Measurements from ENCODE around the gene YWHAG.
"Not testable (repeated sequence)": the region's sequence is repeated elsewhere in the genome, so short reads cannot be mapped to it uniquely, and the experiment has no call there.

Gene YWHAG

DNA sequence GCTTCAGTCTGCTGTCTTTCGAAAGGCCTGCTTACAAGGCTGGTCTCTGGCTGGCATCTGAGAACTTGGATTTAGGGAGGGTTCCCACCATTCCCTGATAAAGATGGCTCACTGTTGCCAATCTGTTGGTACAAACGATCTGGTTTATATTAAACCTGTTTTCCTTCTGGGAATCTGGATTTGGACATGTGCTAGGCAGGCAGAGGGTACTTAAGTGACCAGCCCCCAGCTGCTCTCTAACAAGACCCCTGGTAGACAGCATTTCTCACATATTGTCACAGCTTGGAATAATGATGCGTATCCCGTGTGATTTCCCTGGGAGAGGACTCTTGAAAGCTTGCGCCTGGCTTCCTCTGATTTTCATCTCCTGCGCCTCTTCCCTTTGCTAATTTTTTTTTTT lies 21.6 kb downstream of the YWHAG start:
- whole genome bisulfite sequencing (ENCODE audit: extremely low coverage, insufficient coverage, insufficient read length): no CpG with 5 or more reads among the region's 6 CpGs
- Histone ChIP-seq H3K4ac (ENCODE audit: low read depth, low read length) (peak overlapping the region; percentile 78), H3K27ac (ENCODE audit: low read depth, low read length) (no peak overlapping the region)

DNA sequence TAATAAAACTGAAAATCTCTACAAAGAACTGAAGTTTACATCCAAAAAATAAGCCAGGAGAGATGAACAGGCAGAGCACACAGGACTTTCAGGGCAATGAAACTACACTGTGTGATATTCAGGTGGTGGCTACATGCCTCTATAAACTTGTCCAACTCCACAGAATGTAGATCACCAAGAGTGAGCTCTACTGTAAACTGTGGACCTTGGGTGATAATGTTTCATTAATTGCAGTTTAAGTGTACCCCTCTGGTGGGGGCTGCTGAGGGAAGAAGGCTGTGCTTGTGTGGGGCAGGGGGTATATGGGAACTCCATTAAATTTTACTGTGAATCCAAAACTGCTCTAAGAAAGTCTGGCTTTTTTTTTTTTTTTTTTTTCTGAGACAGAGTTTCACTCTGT lies 22.7 kb downstream of the YWHAG start:
- H3K27me3 ChIP-seq (ENCODE audit: insufficient read depth, low read length): no peaks in the 10 kb centered on the region
- peaks cover 12 to 19% of the 10 kb centered on the region in 2 experiments for H3K36me3 ChIP-seq (ENCODE audit: control insufficient read depth in 1 of 2, insufficient read depth in 2 of 2, low read length in 2 of 2)
- no peaks in the 10 kb centered on the region for H3K9me3 ChIP-seq (ENCODE audit: insufficient read depth, low read depth, low read length)
- H4K91ac ChIP-seq (ENCODE audit: low read depth, low read length): no peak overlapping the region
- no peak overlapping the region for H3K23ac ChIP-seq (ENCODE audit: low read length)
- H3K4me3 ChIP-seq (ENCODE audit: low read depth, low read length): no peak overlapping the region
- H2BK120ac ChIP-seq (ENCODE audit: insufficient read depth, low read length, poor library complexity): no peak overlapping the region
- no peak overlapping the region for H4K12ac ChIP-seq (ENCODE audit: low read depth, low read length)
- H3K4me1 ChIP-seq (ENCODE audit: control insufficient read depth in 1 of 2, insufficient read depth in 2 of 2, low read length in 2 of 2): peaks cover 5 to 8% of the 10 kb centered on the region in 2 experiments
- H3K79me2 ChIP-seq (ENCODE audit: control insufficient read depth, insufficient read depth, low read length, poor library complexity): peaks cover 19% of the 10 kb centered on the region
- H4K8ac ChIP-seq (ENCODE audit: low read depth, low read length): no peak overlapping the region
- H2BK12ac ChIP-seq (ENCODE audit: low read length): no peak overlapping the region
- peak overlapping the region; percentile 64 for H3K4ac ChIP-seq (ENCODE audit: low read depth, low read length)
- H3K79me1 ChIP-seq (ENCODE audit: low read length): no peaks in the 10 kb centered on the region
- no peak overlapping the region for H3K4me2 ChIP-seq (ENCODE audit: low read length)
- H3K14ac ChIP-seq (ENCODE audit: low read length): no peak overlapping the region
- H3K9ac ChIP-seq (ENCODE audit: low read length): no peak overlapping the region
- H3K18ac ChIP-seq (ENCODE audit: low read length): no peak overlapping the region
- H2BK5ac ChIP-seq (ENCODE audit: low read depth, low read length, poor library complexity): no peak overlapping the region
- H3K27ac ChIP-seq (ENCODE audit: low read depth, low read length): no peak overlapping the region
- H2AK5ac ChIP-seq (ENCODE audit: low read length): no peak overlapping the region
- no peak for DNase-seq
- no peak overlapping the region for H2AFZ ChIP-seq (ENCODE audit: insufficient read depth, low read length, poor library complexity)

More for the DNA sequence above, 21.6 kb downstream of the YWHAG start:
- H2AK5ac ChIP-seq (ENCODE audit: low read length): no peak overlapping the region
- H2AFZ ChIP-seq (ENCODE audit: insufficient read depth, low read length, poor library complexity): no peak overlapping the region
- H3K18ac ChIP-seq (ENCODE audit: low read length): no peak overlapping the region
- DNase-seq: no peak
- no peak overlapping the region for H3K4me2 ChIP-seq (ENCODE audit: low read length)
- no peak overlapping the region for H3K9ac ChIP-seq (ENCODE audit: low read length)
- H4K8ac ChIP-seq (ENCODE audit: low read depth, low read length): no peak overlapping the region
- H3K36me3 ChIP-seq (ENCODE audit: control insufficient read depth in 1 of 2, insufficient read depth in 2 of 2, low read length in 2 of 2): peaks cover 10 to 17% of the 10 kb centered on the region in 2 experiments
- H3K79me2 ChIP-seq (ENCODE audit: control insufficient read depth, insufficient read depth, low read length, poor library complexity): peaks cover 19% of the 10 kb centered on the region
- no peak overlapping the region for H4K12ac ChIP-seq (ENCODE audit: low read depth, low read length)
- H2BK5ac ChIP-seq (ENCODE audit: low read depth, low read length, poor library complexity): no peak overlapping the region
- no peaks in the 10 kb centered on the region for H3K79me1 ChIP-seq (ENCODE audit: low read length)
- no peak overlapping the region for H3K14ac ChIP-seq (ENCODE audit: low read length)
- no peak overlapping the region for H3K23ac ChIP-seq (ENCODE audit: low read length)
- peaks cover 5 to 8% of the 10 kb centered on the region in 2 experiments for H3K4me1 ChIP-seq (ENCODE audit: control insufficient read depth in 1 of 2, insufficient read depth in 2 of 2, low read length in 2 of 2)
- H4K91ac ChIP-seq (ENCODE audit: low read depth, low read length): no peak overlapping the region
- no peak overlapping the region for H2BK120ac ChIP-seq (ENCODE audit: insufficient read depth, low read length, poor library complexity)
- H3K27me3 ChIP-seq (ENCODE audit: insufficient read depth, low read length): no peaks in the 10 kb centered on the region
- H3K9me3 ChIP-seq (ENCODE audit: insufficient read depth, low read depth, low read length): no peaks in the 10 kb centered on the region
- H2BK12ac ChIP-seq (ENCODE audit: low read length): no peak overlapping the region
- no peak overlapping the region for H3K4me3 ChIP-seq (ENCODE audit: low read depth, low read length)

GRCh38 chr7:76335417-76335816 lies 23.4 kb downstream of the YWHAG start:
- H2AFZ ChIP-seq (ENCODE audit: insufficient read depth, low read length, poor library complexity); H4K8ac ChIP-seq (ENCODE audit: low read depth, low read length); H3K27ac ChIP-seq (ENCODE audit: low read depth, low read length); H3K18ac ChIP-seq (ENCODE audit: low read length); H3K14ac ChIP-seq (ENCODE audit: low read length); H4K12ac ChIP-seq (ENCODE audit: low read depth, low read length); H2BK5ac ChIP-seq (ENCODE audit: low read depth, low read length, poor library complexity); H3K79me1 ChIP-seq (ENCODE audit: low read length); H2BK120ac ChIP-seq (ENCODE audit: insufficient read depth, low read length, poor library complexity); H4K91ac ChIP-seq (ENCODE audit: low read depth, low read length); H2AK5ac ChIP-seq (ENCODE audit: low read length); H2BK12ac ChIP-seq (ENCODE audit: low read length); H3K4me1 ChIP-seq (ENCODE audit: control insufficient read depth in 1 of 2, insufficient read depth in 2 of 2, low read length in 2 of 2); H3K4me2 ChIP-seq (ENCODE audit: low read length); H3K4me3 ChIP-seq (ENCODE audit: low read depth, low read length); H3K4ac ChIP-seq (ENCODE audit: low read depth, low read length); H3K23ac ChIP-seq (ENCODE audit: low read length); H3K9ac ChIP-seq (ENCODE audit: low read length); H3K9me3 ChIP-seq (ENCODE audit: insufficient read depth, low read depth, low read length); H3K27me3 ChIP-seq (ENCODE audit: insufficient read depth, low read length): not testable (repeated sequence)
- Histone ChIP-seq H3K36me3 (ENCODE audit: control insufficient read depth in 1 of 2, insufficient read depth in 2 of 2, low read length in 2 of 2) (peaks cover 9 to 19% of the 10 kb centered on the region in 2 experiments), H3K79me2 (ENCODE audit: control insufficient read depth, insufficient read depth, low read length, poor library complexity) (peaks cover 17% of the 10 kb centered on the region)
- no CpG with 5 or more reads among the region's 2 CpGs for WGBS (ENCODE audit: extremely low coverage, insufficient coverage, insufficient read length)
- peak; percentile 75 to 91 for DNase-seq

DNA sequence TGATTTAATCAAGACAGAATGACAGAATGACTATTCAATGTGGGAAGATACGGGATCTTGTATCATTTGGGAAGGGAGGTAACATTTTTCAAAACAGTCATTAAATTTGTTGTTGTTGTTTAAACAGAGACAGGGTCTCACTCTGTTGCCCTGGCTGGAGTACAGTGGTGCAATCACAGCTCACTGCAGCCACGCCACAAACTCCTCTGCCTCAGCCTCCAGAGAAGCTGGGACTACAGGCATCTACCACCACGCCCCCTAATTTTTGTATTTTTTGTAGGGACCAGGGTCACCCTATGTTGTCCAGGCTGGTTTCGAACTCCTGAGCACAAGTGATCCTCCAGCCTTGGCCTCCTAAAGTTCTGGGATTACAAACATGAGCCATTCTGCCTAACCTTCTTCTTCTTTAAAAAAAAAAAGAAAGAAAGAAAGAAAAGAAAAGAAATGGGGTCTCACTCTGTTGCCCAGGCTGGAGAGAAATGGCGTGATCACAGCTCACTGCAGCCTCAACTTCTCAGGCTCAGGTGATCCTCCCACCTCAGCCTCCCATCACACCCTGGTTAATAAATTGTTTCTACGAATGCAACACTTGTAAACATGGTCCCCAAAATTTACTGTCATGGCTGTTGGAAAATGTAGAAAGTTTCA lies 24.3 kb downstream of the YWHAG start:
- H3K14ac ChIP-seq (ENCODE audit: low read length): no peak overlapping the region
- DNase-seq: peak in 1 of 2 donors; percentile 31
- H2AFZ ChIP-seq (ENCODE audit: insufficient read depth, low read length, poor library complexity): no peak overlapping the region
- WGBS (ENCODE audit: extremely low coverage, insufficient coverage, insufficient read length): no CpG with 5 or more reads among the region's 6 CpGs
- H3K4me2 ChIP-seq (ENCODE audit: low read length): no peak overlapping the region
- H3K79me2 ChIP-seq (ENCODE audit: control insufficient read depth, insufficient read depth, low read length, poor library complexity): peaks cover 17% of the 10 kb centered on the region
- H3K18ac ChIP-seq (ENCODE audit: low read length): no peak overlapping the region
- no peak overlapping the region for H3K4me3 ChIP-seq (ENCODE audit: low read depth, low read length)
- no peak overlapping the region for H4K91ac ChIP-seq (ENCODE audit: low read depth, low read length)
- no peak overlapping the region for H2AK5ac ChIP-seq (ENCODE audit: low read length)
- no peak overlapping the region for H4K8ac ChIP-seq (ENCODE audit: low read depth, low read length)
- H2BK120ac ChIP-seq (ENCODE audit: insufficient read depth, low read length, poor library complexity): no peak overlapping the region
- H3K4me1 ChIP-seq (ENCODE audit: control insufficient read depth in 1 of 2, insufficient read depth in 2 of 2, low read length in 2 of 2): peaks cover 5 to 8% of the 10 kb centered on the region in 2 experiments
- no peak overlapping the region for H3K27ac ChIP-seq (ENCODE audit: low read depth, low read length)
- H3K9ac ChIP-seq (ENCODE audit: low read length): no peak overlapping the region
- H2BK5ac ChIP-seq (ENCODE audit: low read depth, low read length, poor library complexity): no peak overlapping the region
- H2BK12ac ChIP-seq (ENCODE audit: low read length): no peak overlapping the region
- no peaks in the 10 kb centered on the region for H3K9me3 ChIP-seq (ENCODE audit: insufficient read depth, low read depth, low read length)
- no peak overlapping the region for H3K23ac ChIP-seq (ENCODE audit: low read length)
- H4K12ac ChIP-seq (ENCODE audit: low read depth, low read length): no peak overlapping the region
- H3K79me1 ChIP-seq (ENCODE audit: low read length): no peaks in the 10 kb centered on the region
- no peaks in the 10 kb centered on the region for H3K27me3 ChIP-seq (ENCODE audit: insufficient read depth, low read length)
- peaks cover 17 to 27% of the 10 kb centered on the region in 2 experiments for H3K36me3 ChIP-seq (ENCODE audit: control insufficient read depth in 1 of 2, insufficient read depth in 2 of 2, low read length in 2 of 2)
- H3K4ac ChIP-seq (ENCODE audit: low read depth, low read length): peak overlapping the region; percentile 87

Measured in trophoblast cell (in vitro differentiated cells and primary cell).